K562 (cell line): Measurements from ENCODE around the gene KATNAL2. TPM values are rescaled to one million over a fixed set of nuclear protein-coding genes. Genes with fewer than 3 reads are reported as not detected.
A peak's percentile ranks its signal among the peaks of the same experiment; 100 is the strongest.

ENCODE experiments used
- ATAC-seq: fragments of 200-7000 bp; cut with Tn5 transposase; 3 replicates; pipeline ENCODE4 v1.9.1; 2020; ENCODE audit warnings: moderate library complexity
- Bru-seq: library from RNA; stranded (reverse); fragments of 400-500 nt; gene quantifications from one replicate; lab custom pipeline; 2021; lab: Mats Ljungman, UMichigan
- BruChase-seq, 2 experiments: library from RNA; stranded (reverse); fragments of 400-500 nt; gene quantifications; one replicate each; lab custom pipeline; 2021; lab: Mats Ljungman, UMichigan
- BruUV-seq: library from RNA; stranded (reverse); fragments of 400-500 nt; replicated peaks from 2 replicates; lab custom pipeline; 2021; lab: Mats Ljungman, UMichigan
- CTCF ChIA-PET: fragments of 300-600 bp; formaldehyde crosslinking; extraction: SDS; loops from one replicate; lab custom pipeline; 2021; ENCODE audit warnings: low intra/inter-chr PET ratio; lab: Yijun Ruan, JAX
- POLR2A ChIA-PET: fragments of 300-600, 350-650 bp; sonication (Branson Sonifier 250); formaldehyde crosslinking; extraction: SDS; loops from one replicate; lab custom pipeline; 2021; ENCODE audit warnings: antibody characterized with exemption, inconsistent platforms; lab: Yijun Ruan, JAX
- DNase-seq, 4 experiments: peaks; one replicate each; pipeline versions ENCODE4 v3.0.0 to v3.0.0-alpha.2; 2011 to 2018; ENCODE audit warnings: low spot score in 3 of 4, mixed read lengths in 3 of 4; ENCODE audit errors: extremely low read depth in 1 of 4
- FAIRE-seq: peaks from 2 replicates; lab custom pipeline; 2011; peaks lifted over from hg19 to GRCh38; lab: Jason Lieb, UNC
- H2AFZ ChIP-seq: 2 replicates; pipeline ENCODE4 v1.6.0; 2011; ENCODE audit warnings: low read depth, low read length, control low read depth, inconsistent platforms
- H3K27ac ChIP-seq: fragments of 200-600 bp; 3 replicates; pipeline ENCODE4 v1.8.0; 2011; ENCODE audit warnings: low read depth, mild to moderate bottlenecking, control low read depth, inconsistent platforms, low read length, moderate library complexity, mixed read lengths; ENCODE audit errors: extremely low read depth
- H3K27me3 ChIP-seq, 2 experiments: fragments of 300-600 bp in 1 of 2; 2 replicates in 1 of 2; 3 replicates in 1 of 2; pipeline versions ENCODE4 v1.6.0 to v1.8.0; 2011; ENCODE audit warnings: inconsistent platforms in 2 of 2, low read length in 2 of 2, mild to moderate bottlenecking in 1 of 2, mixed read lengths in 1 of 2, moderate library complexity in 1 of 2; ENCODE audit not compliant: control insufficient read depth in 2 of 2, insufficient read depth in 2 of 2
- H3K36me3 ChIP-seq: fragments of 300-600 bp; 3 replicates; pipeline ENCODE4 v1.8.0; 2011; ENCODE audit warnings: mild to moderate bottlenecking, low read length, inconsistent platforms; ENCODE audit not compliant: control insufficient read depth, insufficient read depth
- H3K4me1 ChIP-seq, 2 experiments: fragments of 200-600 bp in 1 of 2; replicated peaks in 1 of 2; 2 replicates in 1 of 2; 3 replicates in 1 of 2; pipeline versions ENCODE4 v1.5.1 to v1.8.0; 2011; ENCODE audit warnings: inconsistent platforms in 2 of 2, low read length in 2 of 2, mild to moderate bottlenecking in 1 of 2, mixed read lengths in 1 of 2, moderate library complexity in 1 of 2; ENCODE audit not compliant: control insufficient read depth in 2 of 2, insufficient read depth in 2 of 2
- H3K4me2 ChIP-seq: 2 replicates; pipeline ENCODE4 v1.6.1; 2011; ENCODE audit warnings: low read length, control low read depth, inconsistent platforms, mixed read lengths; ENCODE audit not compliant: insufficient read depth
- H3K4me3 ChIP-seq: fragments of 200-600 bp; sonication (generic), shearing (Covaris generic); 2 replicates; pipeline ENCODE4 v1.5.1; 2016; ENCODE audit warnings: control low read depth, inconsistent platforms
- H3K79me2 ChIP-seq: fragments of 200-600 bp; 3 replicates; pipeline ENCODE4 v1.8.0; 2011; ENCODE audit warnings: low read length, inconsistent platforms; ENCODE audit not compliant: control insufficient read depth, insufficient read depth
- H3K9ac ChIP-seq, 2 experiments: 2 replicates each; pipeline versions ENCODE4 v1.6.0 to v1.6.1; 2011; ENCODE audit warnings: low read depth in 2 of 2, low read length in 2 of 2, control low read depth in 1 of 2, inconsistent platforms in 1 of 2, mild to moderate bottlenecking in 1 of 2, mixed read lengths in 1 of 2; ENCODE audit not compliant: insufficient read depth in 1 of 2
- H3K9me1 ChIP-seq: one replicate; pipeline ENCODE4 v1.6.0; 2011; ENCODE audit warnings: inconsistent platforms, mild to moderate bottlenecking, low read length, moderate library complexity; ENCODE audit not compliant: control insufficient read depth, insufficient read depth
- H3K9me3 ChIP-seq: replicated peaks from 2 replicates; pipeline ENCODE4 v1.5.1; 2011; ENCODE audit warnings: low read depth, low read length, inconsistent platforms; ENCODE audit not compliant: control insufficient read depth, insufficient read depth
- H4K20me1 ChIP-seq: replicated peaks from 2 replicates; pipeline ENCODE4 v1.6.1; 2011; ENCODE audit warnings: low read length, inconsistent platforms, mixed read lengths; ENCODE audit not compliant: control insufficient read depth, insufficient read depth
- BDP1 ChIP-seq: IDR thresholded peaks from 3 replicates; pipeline ENCODE4 v1.6.1; 2011; ENCODE audit not compliant: insufficient read length, insufficient read depth
- BRF2 ChIP-seq: IDR thresholded peaks from 3 replicates; pipeline ENCODE4 v1.6.1; 2011; ENCODE audit warnings: borderline replicate concordance, mild to moderate bottlenecking; ENCODE audit not compliant: insufficient read length, insufficient read depth
- ETS2 ChIP-seq: IDR thresholded peaks from 2 replicates; pipeline ENCODE4 v1.6.1; 2016; ENCODE audit warnings: borderline replicate concordance, missing genetic modification characterization, mild to moderate bottlenecking, moderate library complexity, missing compliant biosample characterization; ENCODE audit not compliant: poor library complexity, severe bottlenecking
- LARP7 ChIP-seq: fragments of 450-650 bp; IDR thresholded peaks from 2 replicates; pipeline ENCODE4 v1.6.1; 2016
- MTA3 ChIP-seq: fragments of 450-650 bp; formaldehyde crosslinking; IDR thresholded peaks from 2 replicates; pipeline ENCODE4 v1.6.1; 2017; ENCODE audit warnings: mild to moderate bottlenecking, borderline replicate concordance
- RBM15 ChIP-seq: fragments of 200-400 bp; formaldehyde crosslinking; IDR thresholded peaks from 2 replicates; pipeline ENCODE4 v1.6.1; 2018; ENCODE audit warnings: mild to moderate bottlenecking, low read length, moderate library complexity; ENCODE audit not compliant: insufficient read depth
- SREBF2 ChIP-seq: sonication (generic); formaldehyde crosslinking; IDR thresholded peaks from 2 replicates; pipeline ENCODE4 v1.4.0; 2020; ENCODE audit warnings: mild to moderate bottlenecking, missing genetic modification reagents
- TFAM ChIP-seq: fragments of 250-450 bp; sonication (Bioruptor Pico); conservative IDR thresholded peaks from 2 replicates; pipeline ENCODE4 v1.5.0; 2021; ENCODE audit warnings: mild to moderate bottlenecking, moderate library complexity
- TRIM28 ChIP-seq: fragments of 450-650 bp; IDR thresholded peaks from 2 replicates; pipeline ENCODE4 v1.6.1; 2017
- ZBTB9 ChIP-seq: fragments of 450-650 bp; formaldehyde crosslinking; IDR thresholded peaks from 2 replicates; pipeline ENCODE4 v1.4.0; 2020; ENCODE audit warnings: mild to moderate bottlenecking, moderate library complexity
- ZNF644 ChIP-seq: fragments of 200-800 bp; sonication (Bioruptor generic); IDR thresholded peaks from 2 replicates; pipeline ENCODE4 v1.6.1; 2016; ENCODE audit warnings: low read depth, missing genetic modification characterization, missing compliant biosample characterization
- ZSCAN29 ChIP-seq: fragments of 450-650 bp; IDR thresholded peaks from 2 replicates; pipeline ENCODE4 v1.6.1; 2017
- WGBS: fragments of 100-300 bp; shearing (Covaris generic); methylation state at CpG from one replicate; pipeline ENCODE4 v1.1.6; 2016; ENCODE audit warnings: low coverage, mixed read lengths; ENCODE audit not compliant: insufficient coverage; ENCODE audit errors: missing lambda C conversion rate; 5-methylcytosine and 5-hydroxymethylcytosine counted together
- in situ Hi-C: fragments of 300-500 bp; cut with MboI; formaldehyde crosslinking; loops from 4 replicates; pipeline ENCODE4 v1.15.0; 2018; ENCODE audit warnings: inconsistent platforms, mixed read lengths
- intact Hi-C: fragments of 100-400 bp; cut with micrococcal nuclease; formaldehyde crosslinking; loops from 2 replicates; pipeline ENCODE4 v1.14.2; 2022
- long read RNA-seq, 3 experiments: library from polyadenylated mRNA in 2 of 3; library from RNA in 1 of 3; unstranded in 2 of 3; stranded (forward) in 1 of 3; transcript quantifications; one replicate each; pipeline ENCODE4 v2.0.0, GENCODE V29; 2019 to 2022
- polyA minus RNA-seq, 3 experiments: library from RNA; depleted of rRNA, polyadenylated mRNA; stranded (reverse); fragments of >200 nt; gene quantifications; 2 replicates each; pipeline ENCODE4 v1.2.3, GENCODE V29; 2011
- polyA plus RNA-seq, 8 experiments: library from polyadenylated mRNA; depleted of rRNA in 4 of 8; stranded (reverse) in 5 of 8; unstranded in 3 of 8; fragments of >200 nt; fragmentation: Nextera tagmentation in 2 of 8; fragmentation: Illumina TruSeq in 1 of 8; extraction: Ambion mirVana in 2 of 8; extraction: Trizol in 1 of 8; gene quantifications; 2 replicates each; pipeline versions ENCODE4 v1.2.1 to v1.2.3, GENCODE V29; 2011 to 2014; ENCODE audit warnings: inconsistent platforms in 1 of 8, missing spikeins in 1 of 8
- total RNA-seq, 7 experiments: library from RNA; depleted of rRNA in 6 of 7; stranded (reverse); fragments of >200 nt in 6 of 7; fragmentation: Illumina TruSeq in 2 of 7; extraction: Trizol in 2 of 7; gene quantifications; 2 replicates each; pipeline versions ENCODE4 v1.2.1 to v1.2.3, GENCODE V29; 2011 to 2021; ENCODE audit warnings: low replicate concordance in 1 of 7
- TF ChIP-seq, protein P1 (sequence below): fragments of 450-650 bp; conservative IDR thresholded peaks from 2 replicates; pipeline ENCODE4 v1.6.1; 2016; ENCODE audit warnings: missing genetic modification characterization, low read depth, mild to moderate bottlenecking, control low read depth, missing compliant biosample characterization

The KATNAL2 gene
- 0.39 TPM in 1 of 2 replicates, not detected in the other for total RNA-seq (2011; cell fraction: chromatin; rRNA removed; ENCODE audit: low replicate concordance)
- total RNA-seq (2011; cell fraction: nucleolus; rRNA removed): 0.83 TPM in 1 of 2 replicates, not detected in the other
- total RNA-seq (2011; cell fraction: nucleoplasm; rRNA removed): 1.1 TPM in 1 of 2 replicates, not detected in the other
- total RNA-seq (2014; rRNA removed): 0.29 and 0.77 TPM in 2 replicates
- 0.36 and 0.51 TPM in 2 replicates for total RNA-seq (2014; rRNA removed; fragmentation: Illumina TruSeq; extraction: Trizol)
- total RNA-seq (2015; rRNA removed; fragmentation: Illumina TruSeq; extraction: Trizol): 0.53 and 1.2 TPM in 2 replicates
- total RNA-seq (2021): 0.40 and 0.91 TPM in 2 replicates
- 0.19 and 0.54 TPM in 2 replicates for polyA plus RNA-seq (2011; rRNA removed)
- 0.22 and 0.29 TPM in 2 replicates for polyA plus RNA-seq (2011; cell fraction: cytosol; rRNA removed)
- 0.66 and 0.81 TPM in 2 replicates for polyA plus RNA-seq (2011; cell fraction: nucleus; rRNA removed)
- polyA plus RNA-seq (2012): 0.70 and 1.7 TPM in 2 replicates
- polyA plus RNA-seq (2014; fragmentation: Illumina TruSeq; extraction: Trizol): 0.15 and 0.25 TPM in 2 replicates
- polyA plus RNA-seq (2014; fragmentation: Nextera tagmentation; extraction: Ambion mirVana): under 1 TPM; 0.08 to 0.11 TPM
- 0.47 and 0.48 TPM in 2 replicates for polyA plus RNA-seq (2014; rRNA removed)
- polyA minus RNA-seq (2011; rRNA and poly(A)+ RNA removed): 0.15 and 0.32 TPM in 2 replicates
- 0.76 TPM in 1 of 2 replicates, not detected in the other for polyA minus RNA-seq (2011; cell fraction: cytosol; rRNA and poly(A)+ RNA removed)
- 0.44 and 1.1 TPM in 2 replicates for polyA minus RNA-seq (2011; cell fraction: nucleus; rRNA and poly(A)+ RNA removed)
- percentile 24 among the genes with signal in this experiment for Bru-seq, nascent RNA
- percentile 24 among the genes with signal in this experiment for BruChase-seq, experiment 1, labeled RNA remaining after a 2-hour chase
- percentile 24 among the genes with signal in this experiment for BruChase-seq, experiment 2, labeled RNA remaining after a 6-hour chase
- long read RNA-seq, experiment 1, partial matches to known transcripts: 0 of 1 reads
- long read RNA-seq, experiment 1, other reads (novel, unspliced or antisense): 1 of 1 reads
- long read RNA-seq, experiment 2: 0 reads
- long read RNA-seq, experiment 3: 0 reads

DNA sequence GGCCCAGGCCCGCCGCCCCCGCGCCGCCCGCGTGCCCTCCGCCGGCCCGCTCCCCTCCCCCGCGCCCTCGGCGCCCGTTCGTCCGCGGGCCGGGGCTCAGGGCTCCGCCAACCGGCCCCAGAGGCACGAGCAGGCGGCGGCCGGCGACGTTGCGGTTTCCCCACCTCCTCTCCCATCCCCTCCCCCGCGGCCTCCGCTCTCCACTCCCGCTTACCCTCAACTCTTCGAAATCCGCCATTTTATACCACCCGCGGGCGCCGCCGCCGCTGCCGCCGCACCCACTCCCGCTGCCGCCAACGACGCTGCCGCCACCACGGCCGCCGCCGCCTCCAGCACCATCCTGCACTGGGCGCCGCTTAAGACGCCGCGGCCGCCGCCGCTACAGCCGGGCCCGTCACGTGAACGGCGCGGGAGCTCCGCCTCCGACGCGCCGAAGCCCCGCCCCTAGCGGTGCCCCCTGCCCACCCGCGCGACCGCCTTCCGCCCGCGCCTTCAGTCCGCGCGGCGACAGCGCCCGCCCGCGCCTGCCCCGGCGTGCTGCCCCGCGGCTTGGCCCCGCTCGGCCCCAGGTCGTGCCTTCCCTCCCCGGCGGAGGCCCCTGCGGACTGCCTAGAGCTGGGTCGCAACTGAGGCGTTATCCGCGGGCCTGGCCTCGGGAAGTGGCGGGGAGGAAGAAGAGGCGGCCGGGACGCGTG, at the start of gene KATNAL2, which contains the start of gene PIAS2:
KATNAL2 (plus strand) TSS at position 495 of the 695 bp plus-strand sequence. CDS start 29,271 bp downstream, outside the sequence.
PIAS2 (minus strand) TSS at position 400 of the 695 bp plus-strand sequence; CDS start at position 238, 162 bp downstream.
- H4K20me1 ChIP-seq: 0 out of 2 replicates have a peak, but pooled peaks cover 4% of the 10 kb centered on the region
- DNase-seq (peak; percentile 77 to 85 (median 82)), FAIRE-seq (no peak), ATAC-seq (peak; percentile 90)
- no peaks in the 10 kb centered on the region for H3K9me3 ChIP-seq
- peak within 1 kb of the TSS; percentile 94 for H3K27ac ChIP-seq
- peaks cover 10 to 12% of the 10 kb centered on the region in 2 experiments; a peak in 4 of 5 replicates for H3K4me1 ChIP-seq
- H3K4me2 ChIP-seq: peak within 1 kb of the TSS; percentile 93
- ChIA-PET CTCF (no interaction called here), POLR2A (interaction anchor here (1.0 kb wide), 2 partner anchors 11 to 24 kb away, joined by 3 to 4 read pairs; no protein-coding TSS in a partner anchor)
- WGBS: 0% methylated on average over 13 of the region's 107 CpGs
- H3K9me1 ChIP-seq: no peaks in the 10 kb centered on the region
- peak within 1 kb of the TSS; percentile 90 for H2AFZ ChIP-seq
- H3K9ac ChIP-seq: peak within 1 kb of the TSS; percentile 87 to 93
- H3K4me3 ChIP-seq: peak within 1 kb of the TSS; percentile 75
- no TSS peak for BruUV-seq
- intact Hi-C loops: no loop called here
- in situ Hi-C loops: no loop called here
- H3K79me2 ChIP-seq: peaks cover 47% of the 10 kb centered on the region
- H3K27me3 ChIP-seq: no peaks in the 10 kb centered on the region
- H3K36me3 ChIP-seq: no peaks in the 10 kb centered on the region
- TF ChIP-seq, protein P1, sequence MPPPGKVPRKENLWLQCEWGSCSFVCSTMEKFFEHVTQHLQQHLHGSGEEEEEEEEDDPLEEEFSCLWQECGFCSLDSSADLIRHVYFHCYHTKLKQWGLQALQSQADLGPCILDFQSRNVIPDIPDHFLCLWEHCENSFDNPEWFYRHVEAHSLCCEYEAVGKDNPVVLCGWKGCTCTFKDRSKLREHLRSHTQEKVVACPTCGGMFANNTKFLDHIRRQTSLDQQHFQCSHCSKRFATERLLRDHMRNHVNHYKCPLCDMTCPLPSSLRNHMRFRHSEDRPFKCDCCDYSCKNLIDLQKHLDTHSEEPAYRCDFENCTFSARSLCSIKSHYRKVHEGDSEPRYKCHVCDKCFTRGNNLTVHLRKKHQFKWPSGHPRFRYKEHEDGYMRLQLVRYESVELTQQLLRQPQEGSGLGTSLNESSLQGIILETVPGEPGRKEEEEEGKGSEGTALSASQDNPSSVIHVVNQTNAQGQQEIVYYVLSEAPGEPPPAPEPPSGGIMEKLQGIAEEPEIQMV (tag): no peak
- TF ChIP-seq LARP7 (no peak), SREBF2 (no peak), BDP1 (no peak), ETS2 (tag) (no peak), BRF2 (no peak), RBM15 (no peak), MTA3 (0 out of 2 replicates have a peak, but pooled peaks have one; percentile 29), ZSCAN29 (no peak), ZBTB9 (CRISPR knock-in tag) (no peak), TFAM (CRISPR knock-in tag) (no peak), TRIM28 (no peak), ZNF644 (tag) (no peak)
